ENCODE data around the gene RNASE8.

DNA sequence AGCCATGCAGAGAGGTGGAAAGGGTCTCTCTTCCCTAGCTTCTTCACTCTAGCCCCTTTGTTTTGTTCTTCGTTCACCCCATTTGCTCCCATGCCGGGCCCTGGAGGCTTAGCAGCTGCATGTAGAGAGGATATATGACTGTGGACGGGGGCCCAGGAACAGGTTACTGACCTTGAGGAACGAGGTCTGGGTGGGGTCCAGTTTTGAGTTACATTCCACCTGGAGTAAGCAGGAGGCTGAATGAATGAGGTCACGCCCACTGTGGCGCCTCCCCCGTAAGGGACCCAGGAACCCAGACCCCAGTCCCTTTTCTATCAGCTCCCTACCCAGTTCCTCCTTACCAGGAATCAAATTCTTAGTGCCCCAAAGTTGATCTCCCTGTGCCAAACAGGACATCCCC lies 39.3 kb upstream of the RNASE8 start:
- TF ChIP-seq, protein P1, sequence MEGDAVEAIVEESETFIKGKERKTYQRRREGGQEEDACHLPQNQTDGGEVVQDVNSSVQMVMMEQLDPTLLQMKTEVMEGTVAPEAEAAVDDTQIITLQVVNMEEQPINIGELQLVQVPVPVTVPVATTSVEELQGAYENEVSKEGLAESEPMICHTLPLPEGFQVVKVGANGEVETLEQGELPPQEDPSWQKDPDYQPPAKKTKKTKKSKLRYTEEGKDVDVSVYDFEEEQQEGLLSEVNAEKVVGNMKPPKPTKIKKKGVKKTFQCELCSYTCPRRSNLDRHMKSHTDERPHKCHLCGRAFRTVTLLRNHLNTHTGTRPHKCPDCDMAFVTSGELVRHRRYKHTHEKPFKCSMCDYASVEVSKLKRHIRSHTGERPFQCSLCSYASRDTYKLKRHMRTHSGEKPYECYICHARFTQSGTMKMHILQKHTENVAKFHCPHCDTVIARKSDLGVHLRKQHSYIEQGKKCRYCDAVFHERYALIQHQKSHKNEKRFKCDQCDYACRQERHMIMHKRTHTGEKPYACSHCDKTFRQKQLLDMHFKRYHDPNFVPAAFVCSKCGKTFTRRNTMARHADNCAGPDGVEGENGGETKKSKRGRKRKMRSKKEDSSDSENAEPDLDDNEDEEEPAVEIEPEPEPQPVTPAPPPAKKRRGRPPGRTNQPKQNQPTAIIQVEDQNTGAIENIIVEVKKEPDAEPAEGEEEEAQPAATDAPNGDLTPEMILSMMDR (IDR thresholded peaks at IDR 0.05) = no peak
- no peak for TF ChIP-seq POLR2A (IDR thresholded peaks at IDR 0.05)
